ENCODE results near the gene NRP1.

The NRP1 gene

GRCh38 chr10:33187427-33187999 is 147.0 kb downstream of the NRP1 start:
- DNase-seq = no peak

DNA sequence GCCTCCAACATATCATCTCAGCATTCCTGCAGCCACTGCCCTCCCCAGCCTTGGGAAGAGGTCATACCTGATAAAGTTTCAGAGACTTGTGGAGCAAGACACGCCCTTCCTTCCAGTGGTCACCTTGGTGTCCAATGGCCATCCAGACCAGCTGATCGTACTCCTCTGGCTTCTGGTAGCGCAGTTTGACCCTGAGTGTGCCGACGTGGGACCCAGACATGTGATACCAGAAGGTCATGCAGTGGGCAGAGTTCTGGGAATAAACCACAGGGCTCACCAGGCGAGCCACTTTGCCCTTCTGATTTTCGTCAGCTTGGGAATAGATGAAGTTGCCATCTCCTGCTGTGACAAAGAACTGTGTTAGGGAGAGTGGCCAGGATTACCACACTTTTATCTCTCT is 148.3 kb downstream of the NRP1 start:
- no peak for DNase-seq

DNA sequence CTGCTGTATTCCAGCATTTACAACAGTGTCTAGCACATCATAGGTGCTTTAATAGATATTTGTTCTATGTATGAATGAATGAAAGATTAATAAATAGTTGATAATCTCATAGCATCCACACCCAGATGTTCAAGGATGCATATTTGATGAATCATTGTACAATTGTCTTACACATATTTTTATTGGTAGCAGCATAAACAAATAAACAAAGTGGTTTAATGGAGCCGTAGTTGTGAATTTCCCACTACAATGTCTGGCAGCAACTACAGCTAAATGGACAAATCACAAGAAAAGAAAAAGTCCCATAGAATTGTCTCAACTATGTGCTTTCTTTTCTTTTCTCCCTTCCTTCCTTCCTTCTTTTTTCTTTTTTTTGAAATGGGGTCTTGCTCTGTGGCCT is 150.8 kb downstream of the NRP1 start:
- no peak for DNase-seq

GRCh38 chr10:33180921-33181320 is 153.5 kb downstream of the NRP1 start:
- no peak for DNase-seq

DNA sequence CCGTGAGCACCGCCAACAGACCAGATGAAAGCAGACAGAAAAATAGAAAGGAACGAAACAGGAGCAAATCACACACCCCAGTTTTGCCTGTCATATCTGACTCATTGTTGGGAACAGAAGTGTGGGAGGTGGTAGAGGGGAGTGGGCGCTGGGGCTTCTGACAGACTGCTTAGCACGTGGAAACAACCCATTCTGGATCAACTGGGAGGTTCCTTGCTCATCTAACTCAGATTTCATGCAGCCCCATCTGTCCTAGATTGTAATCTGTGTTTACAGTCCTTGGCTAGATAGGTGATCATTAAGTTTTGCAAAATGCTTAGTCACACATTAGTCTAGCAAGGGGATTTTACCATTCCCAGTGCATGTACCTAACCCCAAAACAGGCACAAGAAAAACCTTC is 154.1 kb downstream of the NRP1 start:
- peak in 4 of 51 donors; percentile 1 to 51 (median 28) for DNase-seq

- no peak for DNase-seq
Measured at GRCh38 chr10:33179067-33179466, 155.4 kb downstream of the NRP1 start.

- no peak for DNase-seq
Measured at GRCh38 chr10:33178026-33178755, 156.3 kb downstream of the NRP1 start.

GRCh38 chr10:33176688-33177087 is 157.8 kb downstream of the NRP1 start:
- no peak for DNase-seq

DNA sequence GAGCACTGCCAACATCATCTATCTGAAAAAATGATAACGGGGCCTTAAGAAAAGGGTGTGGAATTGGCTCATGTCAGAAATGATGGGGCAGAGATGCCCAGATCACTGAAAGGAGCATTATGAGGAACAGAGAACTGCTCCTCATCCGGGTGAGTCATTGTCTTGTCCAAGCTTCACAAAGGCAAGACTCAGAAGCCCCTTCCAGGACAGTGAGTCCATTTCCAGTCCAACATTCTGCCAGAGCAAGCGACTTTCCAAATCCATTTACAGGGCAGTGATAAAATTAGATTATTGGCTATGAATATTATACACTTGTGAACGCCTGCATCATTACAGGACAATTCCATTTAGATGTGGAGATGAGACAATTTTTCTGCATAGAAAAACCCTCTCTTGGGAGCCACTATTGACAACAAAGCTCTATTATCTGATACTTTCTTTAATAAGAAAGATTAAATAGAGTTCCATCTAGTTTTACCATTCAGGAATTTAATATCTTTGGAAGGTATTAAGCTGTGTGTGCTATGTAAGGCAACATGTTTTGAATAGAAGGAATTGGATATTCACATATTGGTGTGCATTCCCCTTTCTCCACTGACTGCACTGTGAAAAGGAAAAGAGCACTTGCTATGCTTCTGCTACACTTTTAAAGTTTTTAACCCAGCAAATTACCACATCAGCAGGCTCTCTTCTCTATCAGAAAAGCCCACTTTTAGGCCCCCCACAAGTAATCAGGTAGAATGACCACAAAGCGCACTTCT is 159.6 kb downstream of the NRP1 start:
- no peak for DNase-seq

- DNase-seq = no peak
Measured at GRCh38 chr10:33165911-33166310, 168.6 kb downstream of the NRP1 start.

GRCh38 chr10:33164060-33164709 is 170.3 kb downstream of the NRP1 start:
- DNase-seq = no peak

GRCh38 chr10:33162248-33162575 is 172.3 kb downstream of the NRP1 start:
- DNase-seq = no peak

- no peak for DNase-seq
Measured at GRCh38 chr10:33161550-33162247, 172.8 kb downstream of the NRP1 start.

GRCh38 chr10:33160151-33160550 is 174.3 kb downstream of the NRP1 start:
- no peak for DNase-seq

DNA sequence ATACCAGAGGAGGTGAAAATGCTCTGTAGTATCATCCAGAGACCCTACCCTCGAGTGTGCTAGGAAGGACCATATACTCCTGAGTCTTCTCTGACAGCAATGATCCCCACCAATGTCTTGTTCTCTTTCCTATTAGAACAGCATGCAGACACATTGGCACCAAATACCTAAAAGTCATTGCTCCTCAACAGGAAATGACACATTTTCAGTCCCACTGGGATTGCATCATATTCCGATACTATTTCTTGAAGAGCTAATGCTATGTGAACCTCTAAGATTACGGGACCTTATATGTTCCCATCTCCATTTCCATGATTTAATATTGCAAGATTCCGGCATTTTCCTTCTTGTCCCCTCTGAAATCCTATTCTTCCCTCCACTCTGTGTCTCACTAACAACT is 177.4 kb downstream of the NRP1 start:
- no peak for DNase-seq

DNA sequence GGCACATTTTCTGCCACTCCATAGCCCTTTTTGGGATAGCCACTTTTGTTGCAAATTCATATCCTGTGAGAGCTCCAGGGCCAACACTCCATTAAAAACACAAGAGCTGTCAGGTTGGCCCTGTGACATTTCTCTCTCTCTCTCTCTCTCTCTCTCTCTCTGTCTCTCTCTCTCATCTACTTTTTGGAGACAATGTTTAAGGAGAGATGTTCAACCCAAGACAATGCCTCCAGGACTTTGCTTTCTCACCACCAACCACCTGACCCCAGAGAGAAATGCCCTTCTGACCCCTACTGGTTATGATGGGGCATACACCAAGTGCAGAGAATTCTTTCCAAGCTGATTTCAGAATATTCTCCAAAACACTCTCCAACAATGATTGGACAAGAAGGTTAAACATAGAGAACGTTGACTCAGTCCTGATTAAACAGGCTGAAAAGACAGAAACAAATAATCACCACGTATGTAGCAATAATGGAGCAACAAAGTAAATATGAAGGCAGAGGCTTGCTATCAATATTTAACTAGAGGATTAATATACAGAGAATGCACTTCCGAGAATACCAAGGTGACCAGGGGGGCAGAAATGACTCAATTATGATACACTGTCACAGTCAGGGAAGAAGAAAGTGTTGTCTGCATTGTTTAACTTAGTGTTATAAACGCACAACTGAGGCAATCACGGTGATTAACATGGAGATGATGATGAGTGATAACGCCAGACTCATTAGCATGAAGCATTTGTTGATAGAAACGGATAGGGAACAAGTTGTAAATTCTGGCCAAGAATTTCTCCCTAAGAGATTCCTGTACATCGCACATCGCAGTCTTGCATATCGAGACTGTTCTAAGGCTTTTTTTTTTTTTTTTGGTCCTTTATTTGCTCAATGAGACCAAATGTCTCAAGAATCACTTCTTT is 178.5 kb downstream of the NRP1 start:
- no peak for DNase-seq

- no peak for DNase-seq
Measured at GRCh38 chr10:33154590-33154989, 179.9 kb downstream of the NRP1 start.

DNA sequence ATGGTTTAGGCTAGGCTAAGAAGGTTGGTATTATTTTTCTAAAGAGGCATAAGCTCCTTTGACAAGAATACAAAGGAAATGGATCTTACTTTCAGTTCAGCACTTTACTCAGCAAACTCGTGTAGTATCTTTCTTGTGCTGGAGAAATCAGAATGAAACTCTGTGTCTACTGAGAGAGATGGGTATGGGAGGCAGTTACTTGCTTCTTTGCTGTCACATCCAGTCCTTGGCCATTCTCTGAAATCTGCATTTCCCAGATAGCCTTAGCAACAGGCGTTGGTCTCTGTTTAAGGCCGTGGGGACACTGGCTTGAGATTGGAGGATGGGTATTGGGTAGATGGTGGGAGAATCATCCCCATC is 180.5 kb downstream of the NRP1 start:
- DNase-seq = no peak

DNA sequence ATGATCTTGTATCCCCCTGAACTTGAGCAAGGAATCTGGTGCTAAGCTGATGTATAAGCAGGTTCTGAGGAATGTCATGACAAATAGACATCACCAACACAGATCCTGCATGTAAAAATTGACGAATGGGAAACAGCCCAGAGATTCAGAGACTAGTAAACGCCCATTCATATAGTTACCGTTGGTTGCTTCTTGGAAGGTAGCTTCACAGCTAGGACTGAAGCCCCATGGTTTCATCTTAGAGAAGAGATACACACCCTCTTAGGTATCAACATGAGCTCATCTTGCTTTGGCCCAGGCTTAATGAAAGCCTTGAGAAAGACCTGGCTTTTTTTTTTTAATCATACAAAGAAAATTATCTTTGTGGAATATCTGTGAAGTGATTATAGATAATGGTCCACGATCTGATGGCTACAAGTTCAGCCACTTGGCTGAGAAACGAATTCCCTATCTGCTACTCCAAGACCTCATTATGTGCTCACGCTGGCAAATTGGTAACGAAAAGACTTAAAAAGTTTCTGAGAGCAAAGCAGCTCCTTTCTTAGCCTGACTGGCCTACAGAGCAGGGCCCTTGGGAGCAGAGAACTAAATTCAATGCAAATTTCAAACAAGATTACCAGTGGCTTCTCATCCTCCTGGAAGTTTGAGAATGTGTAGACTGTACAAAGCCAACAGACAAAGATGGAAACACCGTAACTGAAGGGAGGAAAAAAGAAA is 181.1 kb downstream of the NRP1 start:
- DNase-seq = no peak

DNA sequence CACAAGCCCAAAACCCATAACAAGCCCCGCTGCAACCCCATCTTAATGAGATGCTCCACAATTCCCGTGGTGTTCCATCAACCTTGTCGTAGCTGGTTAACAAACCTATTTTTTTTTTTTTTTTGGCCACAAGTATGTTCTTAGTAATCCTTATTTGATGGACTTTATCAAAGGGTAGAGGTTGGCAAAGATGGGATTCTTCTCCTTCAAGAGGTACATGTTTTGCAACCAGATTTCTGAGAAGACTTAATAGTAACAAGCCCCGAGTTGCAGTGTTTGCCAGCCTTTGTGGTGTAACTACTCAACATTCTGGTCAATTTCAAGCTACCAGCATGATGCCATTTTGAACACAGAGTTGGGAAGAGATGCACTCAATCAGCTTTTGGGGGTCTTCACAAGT is 181.7 kb downstream of the NRP1 start:
- DNase-seq = no peak
